ENCODE measurements around the gene ULK4.

GRCh38 chr3:41693799-41694198 is 268.1 kb downstream of the ULK4 start:
- TF ChIP-seq CTCF (IDR thresholded peaks at IDR 0.05; ENCODE audit: borderline replicate concordance, extremely low read depth, low read length, poor library complexity, severe bottlenecking) (no peak), EZH2 (IDR thresholded peaks at IDR 0.05; ENCODE audit: borderline replicate concordance, low read depth, low read length, severe bottlenecking) (no peak)

All from DND-41 (cell line).